ENCODE data around the gene CPSF2.

CPSF2 gene
- long read RNA-seq, donor 1, full-length matches to known transcripts, result 4 of 4 reads
- long read RNA-seq, donor 1, partial matches to known transcripts, result 0 of 4 reads
- long read RNA-seq, donor 1, other reads (novel, unspliced or antisense), result 0 of 4 reads
- long read RNA-seq, donor 2, full-length matches to known transcripts, result 2 of 2 reads
- long read RNA-seq, donor 2, partial matches to known transcripts, result 0 of 2 reads
- long read RNA-seq, donor 2, other reads (novel, unspliced or antisense), result 0 of 2 reads
- long read RNA-seq, donor 3, full-length matches to known transcripts, result 1 of 1 reads
- long read RNA-seq, donor 3, partial matches to known transcripts, result 0 of 1 reads
- long read RNA-seq, donor 3, other reads (novel, unspliced or antisense), result 0 of 1 reads
- long read RNA-seq, donor 4, result 0 reads
- long read RNA-seq, donor 5, full-length matches to known transcripts, result 2 of 10 reads
- long read RNA-seq, donor 5, partial matches to known transcripts, result 8 of 10 reads
- long read RNA-seq, donor 5, other reads (novel, unspliced or antisense), result 0 of 10 reads
- long read RNA-seq, donor 6, full-length matches to known transcripts, result 3 of 3 reads
- long read RNA-seq, donor 6, partial matches to known transcripts, result 0 of 3 reads
- long read RNA-seq, donor 6, other reads (novel, unspliced or antisense), result 0 of 3 reads
- long read RNA-seq, donor 7, result 0 reads
- long read RNA-seq, donor 8, result 0 reads

- peak; percentile 100 for DNase-seq
Observed at GRCh38 chr14:92121670-92122350, at the start of gene CPSF2, which contains the start of gene NDUFB1. Gene CPSF2, plus strand, starts transcription at chr14:92121969. Its CDS starts 9,016 bp downstream, at chr14:92130985. Gene NDUFB1, minus strand, starts transcription at chr14:92121706. Its CDS starts 4,069 bp downstream, at chr14:92117637.

- DNase-seq, result no peak
Observed at GRCh38 chr14:92074555-92074954, 47.2 kb upstream of the CPSF2 start.

- no peak for DNase-seq
Observed at GRCh38 chr14:92088494-92088893, 33.3 kb upstream of the CPSF2 start.

GRCh38 chr14:92093320-92093719 lies 28.4 kb upstream of the CPSF2 start:
- DNase-seq, result no peak

GRCh38 chr14:92099802-92100201 lies 22.0 kb upstream of the CPSF2 start:
- DNase-seq, result no peak

GRCh38 chr14:92103363-92103989 lies 18.3 kb upstream of the CPSF2 start:
- no peak for DNase-seq

GRCh38 chr14:92105073-92105892 lies 16.5 kb upstream of the CPSF2 start:
- DNase-seq, result no peak

- DNase-seq, result no peak
Observed at GRCh38 chr14:92105893-92106142, 16.0 kb upstream of the CPSF2 start.

- DNase-seq, result peak; percentile 98
Observed at GRCh38 chr14:92106143-92106926, 15.4 kb upstream of the CPSF2 start, which contains the start of gene ATXN3. Gene ATXN3, minus strand, starts transcription at chr14:92106582. Its CDS starts 30 bp downstream, at chr14:92106552.

- peak; percentile 16 for DNase-seq
Observed at GRCh38 chr14:92108345-92109254, 13.2 kb upstream of the CPSF2 start.

GRCh38 chr14:92109490-92109889 lies 12.3 kb upstream of the CPSF2 start:
- DNase-seq, result no peak

- DNase-seq, result no peak
Observed at GRCh38 chr14:92121207-92121669, 531 bp upstream of the CPSF2 start.

- no peak for DNase-seq
Observed at GRCh38 chr14:92122351-92122677, 545 bp downstream of the CPSF2 start.

- no peak for DNase-seq
Observed at GRCh38 chr14:92122761-92123160, 992 bp downstream of the CPSF2 start.

GRCh38 chr14:92134456-92134855 lies 12.7 kb downstream of the CPSF2 start:
- no peak for DNase-seq

- no peak for DNase-seq
Observed at GRCh38 chr14:92135269-92135668, 13.5 kb downstream of the CPSF2 start.

- DNase-seq, result no peak
Observed at GRCh38 chr14:92143309-92143708, 21.5 kb downstream of the CPSF2 start.

- DNase-seq, result no peak
Observed at GRCh38 chr14:92143962-92144361, 22.2 kb downstream of the CPSF2 start.

- no peak for DNase-seq
Observed at GRCh38 chr14:92144708-92145107, 22.9 kb downstream of the CPSF2 start.

- no peak for DNase-seq
Observed at GRCh38 chr14:92153581-92153980, 31.8 kb downstream of the CPSF2 start.

Data from right kidney (tissue), 9 donors.